Measurements from ENCODE around the gene PPP1R18. TPM values are rescaled to one million over a fixed set of nuclear protein-coding genes. Genes with fewer than 3 reads are reported as not detected.

PPP1R18 gene
- total and polyA plus RNA-seq, 9 of the 15 experiments (the other 6 are each of a cell fraction or from before 2014, with no cell fraction given), result 12.0 to 99.2 (median 42.6) TPM

- H3K4me3 ChIP-seq, result peak within 1 kb of the TSS; percentile 83
- TF ChIP-seq TBP (optimal IDR thresholded peaks at IDR 0.05; ENCODE audit: low read depth, low read length) (peak; percentile 57), REST (IDR thresholded peaks at IDR 0.05; ENCODE audit: borderline replicate concordance) (peak; percentile 64; the same call in 1 of the 2 replicates), REST (CRISPR knock-in tag; IDR thresholded peaks at IDR 0.05; ENCODE audit: low read depth) (peak; percentile 79; the same call in 1 of the 2 replicates), ZNF175 (CRISPR knock-in tag; IDR thresholded peaks at IDR 0.05; ENCODE audit: low read depth) (no peak), FUS (optimal IDR thresholded peaks at IDR 0.05; ENCODE audit: low read depth, low read length) (no peak), TAF15 (IDR thresholded peaks at IDR 0.05; ENCODE audit: low read depth, low read length) (no peak), ZNF280B (CRISPR knock-in tag; IDR thresholded peaks at IDR 0.05) (no peak), FOXP1 (CRISPR knock-in tag; IDR thresholded peaks at IDR 0.05) (peak; percentile 90), SREBF2 (CRISPR knock-in tag; IDR thresholded peaks at IDR 0.05) (no peak), PTRF (tag; IDR thresholded peaks at IDR 0.05) (no peak), HCFC1 (IDR thresholded peaks at IDR 0.05; ENCODE audit: low read depth, low read length) (peak; percentile 71), MCM5 (IDR thresholded peaks at IDR 0.05; ENCODE audit: low read depth) (no peak)
Measured at GRCh38 chr6:30672445-30673253, 13.8 kb downstream of the PPP1R18 start, which contains the start of gene DHX16. Gene DHX16, minus strand, starts transcription at chr6:30673006. Its CDS starts 165 bp downstream, at chr6:30672841.

More at GRCh38 chr6:30672445-30673253, 13.8 kb downstream of the PPP1R18 start, which contains the start of gene DHX16:
- H3K27ac ChIP-seq (ENCODE audit: extremely low read depth, low read depth, low read length), result peak within 1 kb of the TSS; percentile 60
- FAIRE-seq (peak; percentile 99), DNase-seq (ENCODE audit: extremely low read depth in 1 of 4, low spot score in 3 of 4) (peak; percentile 85 to 99 (median 90)), ATAC-seq (peak; percentile 89)
- H3K9me3 ChIP-seq (replicated peaks; ENCODE audit: control insufficient read depth, insufficient read depth, low read depth, low read length), result no peaks in the 10 kb centered on the region
- peaks cover 6% of the 10 kb centered on the region for H3K9me1 ChIP-seq (ENCODE audit: control insufficient read depth, insufficient read depth, low read length)
- H3K4me2 ChIP-seq (ENCODE audit: insufficient read depth, low read length), result peak within 1 kb of the TSS; percentile 98
- H2AFZ ChIP-seq (ENCODE audit: low read depth, low read length), result peak within 1 kb of the TSS; percentile 91
- H3K4me1 ChIP-seq (replicated peaks in 1 of 2; ENCODE audit: control insufficient read depth in 2 of 2, insufficient read depth in 2 of 2, low read length in 2 of 2), result peaks cover 7 to 27% of the 10 kb centered on the region in 2 experiments
- TSS peak; percentile 53 for BruUV-seq (replicated peaks)
- in situ Hi-C loops (cut with MboI) (loop anchor here (5.0 to 10.0 kb wide), 3 partner anchors 52 to 412 kb away; partner anchors contain the start of gene TUBB), intact Hi-C loops (cut with micrococcal nuclease) (loop anchor here (1.0 to 5.0 kb wide), 4 partner anchors 58 to 190 kb away; partner anchors contain the start of genes GNL1 and PRR3)
- H3K79me2 ChIP-seq (ENCODE audit: control insufficient read depth, insufficient read depth, low read length), result peaks cover 20% of the 10 kb centered on the region
- no peaks in the 10 kb centered on the region for H4K20me1 ChIP-seq (replicated peaks; ENCODE audit: control insufficient read depth, insufficient read depth, low read length)
- WGBS (ENCODE audit: insufficient coverage, low coverage, missing lambda C conversion rate), result under 1% methylated on average over 57 of the region's 57 CpGs
- ChIA-PET POLR2A (interaction anchor here (0.7 to 2.5 kb wide), 17 partner anchors 9 to 125 kb away, joined by 3 to 21 read pairs (median 5); partner anchors contain the start of gene PRR3), CTCF (ENCODE audit: low intra/inter-chr PET ratio) (interaction anchor here (0.7 to 2.2 kb wide), 6 partner anchors 47 to 191 kb away, joined by 3 to 9 read pairs (median 4); partner anchors contain the start of gene TUBB)
- H3K9ac ChIP-seq (ENCODE audit: insufficient read depth in 1 of 2, low read depth in 2 of 2, low read length in 2 of 2), result peak within 1 kb of the TSS; percentile 78 to 98
- H3K36me3 ChIP-seq (ENCODE audit: control insufficient read depth, insufficient read depth, low read length), result peaks cover 43% of the 10 kb centered on the region
- no peaks in the 10 kb centered on the region for H3K27me3 ChIP-seq (ENCODE audit: control insufficient read depth in 2 of 2, insufficient read depth in 2 of 2, low read length in 2 of 2)
